ENCODE results near the gene SDHC. TPM values are rescaled to one million over a fixed set of nuclear protein-coding genes. Genes with fewer than 3 reads are reported as not detected.
A peak's percentile ranks its signal among the peaks of the same experiment; 100 is the strongest.

The SDHC gene
- total and polyA plus RNA-seq, 2 experiments from 2014 or later: 17.4 to 211 TPM

GRCh38 chr1:161351482-161351881 lies 37.3 kb downstream of the SDHC start:
- 96 to 97% methylated on average over 1 of the region's 1 CpG for WGBS, 2 experiments (ENCODE audit: low coverage in 1 of 2, low lambda C conversion rate in 2 of 2, missing lambda C conversion rate in 2 of 2)
- H3K9me3 ChIP-seq (ENCODE audit: low read depth): no peaks in the 10 kb centered on the region
- DNase-seq: no peak
- no peak overlapping the region for H3K9ac ChIP-seq
- no peak for TF ChIP-seq EZH2 (IDR thresholded peaks at IDR 0.05; ENCODE audit: insufficient read depth, poor library complexity, severe bottlenecking)
- no peak for TF ChIP-seq EZH2phosphoT487 (IDR thresholded peaks at IDR 0.05; ENCODE audit: insufficient read depth, low read depth)
- no peak overlapping the region for H3K4me2 ChIP-seq (ENCODE audit: unreplicated experiment)
- in situ Hi-C loops (cut with MboI): no loop called here
- no peaks in the 10 kb centered on the region for H3K9me2 ChIP-seq (ENCODE audit: insufficient read depth)
- H2AFZ ChIP-seq: no peak overlapping the region
- no peaks in the 10 kb centered on the region for H3F3A ChIP-seq (ENCODE audit: insufficient read depth)
- no peak overlapping the region for H3K27ac ChIP-seq
- H3K36me3 ChIP-seq (ENCODE audit: low read depth): 0 out of 2 replicates have a peak, but pooled peaks cover 12% of the 10 kb centered on the region
- H3K79me2 ChIP-seq (ENCODE audit: insufficient read depth): peaks cover 31% of the 10 kb centered on the region
- H3K4me3 ChIP-seq: no peak overlapping the region
- no peaks in the 10 kb centered on the region for H3K27me3 ChIP-seq (replicated peaks; ENCODE audit: insufficient read depth)
- no peaks in the 10 kb centered on the region for H3K4me1 ChIP-seq (ENCODE audit: insufficient read depth)
- no peaks in the 10 kb centered on the region for H4K20me1 ChIP-seq (ENCODE audit: insufficient read depth)

- Histone ChIP-seq H3K9me3 (ENCODE audit: low read depth) (no peaks in the 10 kb centered on the region), H3K36me3 (ENCODE audit: low read depth) (peaks cover 16% of the 10 kb centered on the region; the same call in 1 of the 2 replicates), H3K4me2 (ENCODE audit: unreplicated experiment) (no peak overlapping the region), H3K27ac (no peak overlapping the region), H2AFZ (no peak overlapping the region), H3K9ac (no peak overlapping the region), H3K79me2 (ENCODE audit: insufficient read depth) (peaks cover 23% of the 10 kb centered on the region), H4K20me1 (ENCODE audit: insufficient read depth) (no peaks in the 10 kb centered on the region), H3K4me3 (no peak overlapping the region), H3K4me1 (ENCODE audit: insufficient read depth) (no peaks in the 10 kb centered on the region), H3K9me2 (ENCODE audit: insufficient read depth) (no peaks in the 10 kb centered on the region), H3F3A (ENCODE audit: insufficient read depth) (no peaks in the 10 kb centered on the region), H3K27me3 (replicated peaks; ENCODE audit: insufficient read depth) (no peaks in the 10 kb centered on the region)
- no peak for DNase-seq
- WGBS, 2 experiments (ENCODE audit: low coverage in 1 of 2, low lambda C conversion rate in 2 of 2, missing lambda C conversion rate in 2 of 2): 97 to 99% methylated on average over 8 of the region's 8 CpGs
- no peak for TF ChIP-seq EZH2phosphoT487 (IDR thresholded peaks at IDR 0.05; ENCODE audit: insufficient read depth, low read depth)
- no peak for TF ChIP-seq EZH2 (IDR thresholded peaks at IDR 0.05; ENCODE audit: insufficient read depth, poor library complexity, severe bottlenecking)
- in situ Hi-C loops (cut with MboI): no loop called here
Measured at GRCh38 chr1:161357073-161357472, 42.9 kb downstream of the SDHC start.

- no peaks in the 10 kb centered on the region for H3K9me2 ChIP-seq (ENCODE audit: insufficient read depth)
- H3K4me2 ChIP-seq (ENCODE audit: unreplicated experiment): no peak overlapping the region
- H3K4me1 ChIP-seq (ENCODE audit: insufficient read depth): no peaks in the 10 kb centered on the region
- no peaks in the 10 kb centered on the region for H3F3A ChIP-seq (ENCODE audit: insufficient read depth)
- H3K4me3 ChIP-seq: no peak overlapping the region
- H3K9ac ChIP-seq: no peak overlapping the region
- no peaks in the 10 kb centered on the region for H4K20me1 ChIP-seq (ENCODE audit: insufficient read depth)
- in situ Hi-C loops (cut with MboI): no loop called here
- no peak overlapping the region for H2AFZ ChIP-seq
- peaks cover 21% of the 10 kb centered on the region; the same call in 1 of the 2 replicates for H3K36me3 ChIP-seq (ENCODE audit: low read depth)
- TF ChIP-seq EZH2 (IDR thresholded peaks at IDR 0.05; ENCODE audit: insufficient read depth, poor library complexity, severe bottlenecking) (no peak), EZH2phosphoT487 (IDR thresholded peaks at IDR 0.05; ENCODE audit: insufficient read depth, low read depth) (no peak)
- no peak overlapping the region for H3K27ac ChIP-seq
- peaks cover 15% of the 10 kb centered on the region; the same call in 1 of the 2 replicates for H3K79me2 ChIP-seq (ENCODE audit: insufficient read depth)
- H3K27me3 ChIP-seq (replicated peaks; ENCODE audit: insufficient read depth): no peaks in the 10 kb centered on the region
- H3K9me3 ChIP-seq (ENCODE audit: low read depth): no peaks in the 10 kb centered on the region
- no peak for DNase-seq
Measured at GRCh38 chr1:161359291-161359690, 45.1 kb downstream of the SDHC start.

- peak; percentile 21 for DNase-seq
- H2AFZ ChIP-seq: no peak overlapping the region
- H3K9ac ChIP-seq: no peak overlapping the region
- H3K9me3 ChIP-seq (ENCODE audit: low read depth): no peaks in the 10 kb centered on the region
- no peak overlapping the region for H3K4me3 ChIP-seq
- H4K20me1 ChIP-seq (ENCODE audit: insufficient read depth): no peaks in the 10 kb centered on the region
- H3K79me2 ChIP-seq (ENCODE audit: insufficient read depth): peaks cover 5% of the 10 kb centered on the region; the same call in 1 of the 2 replicates
- H3K27ac ChIP-seq: no peak overlapping the region
- H3K4me2 ChIP-seq (ENCODE audit: unreplicated experiment): no peak overlapping the region
- in situ Hi-C loops (cut with MboI): no loop called here
- no peaks in the 10 kb centered on the region for H3K27me3 ChIP-seq (replicated peaks; ENCODE audit: insufficient read depth)
- H3F3A ChIP-seq (ENCODE audit: insufficient read depth): no peaks in the 10 kb centered on the region
- TF ChIP-seq EZH2 (IDR thresholded peaks at IDR 0.05; ENCODE audit: insufficient read depth, poor library complexity, severe bottlenecking): no peak
- TF ChIP-seq EZH2phosphoT487 (IDR thresholded peaks at IDR 0.05; ENCODE audit: insufficient read depth, low read depth): no peak
- H3K36me3 ChIP-seq (ENCODE audit: low read depth): peaks cover 9% of the 10 kb centered on the region; the same call in 1 of the 2 replicates
- H3K4me1 ChIP-seq (ENCODE audit: insufficient read depth): no peaks in the 10 kb centered on the region
- H3K9me2 ChIP-seq (ENCODE audit: insufficient read depth): no peaks in the 10 kb centered on the region
Measured at GRCh38 chr1:161364332-161364731, 50.2 kb downstream of the SDHC start.

GRCh38 chr1:161365207-161365606 lies 51.0 kb downstream of the SDHC start:
- H3K79me2 ChIP-seq (ENCODE audit: insufficient read depth): no peaks in the 10 kb centered on the region
- H3K4me2 ChIP-seq (ENCODE audit: unreplicated experiment): no peak overlapping the region
- TF ChIP-seq EZH2phosphoT487 (IDR thresholded peaks at IDR 0.05; ENCODE audit: insufficient read depth, low read depth) (no peak), EZH2 (IDR thresholded peaks at IDR 0.05; ENCODE audit: insufficient read depth, poor library complexity, severe bottlenecking) (no peak)
- no peaks in the 10 kb centered on the region for H3K4me1 ChIP-seq (ENCODE audit: insufficient read depth)
- no peak overlapping the region for H3K27ac ChIP-seq
- H3K9me3 ChIP-seq (ENCODE audit: low read depth): no peaks in the 10 kb centered on the region
- no peak overlapping the region for H3K4me3 ChIP-seq
- no peaks in the 10 kb centered on the region for H3F3A ChIP-seq (ENCODE audit: insufficient read depth)
- H3K27me3 ChIP-seq (replicated peaks; ENCODE audit: insufficient read depth): no peaks in the 10 kb centered on the region
- H3K9ac ChIP-seq: no peak overlapping the region
- no peak overlapping the region for H2AFZ ChIP-seq
- H3K36me3 ChIP-seq (ENCODE audit: low read depth): peaks cover 9% of the 10 kb centered on the region; the same call in 1 of the 2 replicates
- no peak for DNase-seq
- no peaks in the 10 kb centered on the region for H4K20me1 ChIP-seq (ENCODE audit: insufficient read depth)
- H3K9me2 ChIP-seq (ENCODE audit: insufficient read depth): no peaks in the 10 kb centered on the region
- in situ Hi-C loops (cut with MboI): no loop called here

Data from GM23248 (cell line).